ENCODE measurements around the gene DCLK2. TPM values are rescaled to one million over a fixed set of nuclear protein-coding genes. Genes with fewer than 3 reads are reported as not detected.

Gene DCLK2
- total and polyA plus RNA-seq, 2 of the 4 experiments (the other 2 are of a cell fraction): 11.3 to 15.5 TPM

DNA sequence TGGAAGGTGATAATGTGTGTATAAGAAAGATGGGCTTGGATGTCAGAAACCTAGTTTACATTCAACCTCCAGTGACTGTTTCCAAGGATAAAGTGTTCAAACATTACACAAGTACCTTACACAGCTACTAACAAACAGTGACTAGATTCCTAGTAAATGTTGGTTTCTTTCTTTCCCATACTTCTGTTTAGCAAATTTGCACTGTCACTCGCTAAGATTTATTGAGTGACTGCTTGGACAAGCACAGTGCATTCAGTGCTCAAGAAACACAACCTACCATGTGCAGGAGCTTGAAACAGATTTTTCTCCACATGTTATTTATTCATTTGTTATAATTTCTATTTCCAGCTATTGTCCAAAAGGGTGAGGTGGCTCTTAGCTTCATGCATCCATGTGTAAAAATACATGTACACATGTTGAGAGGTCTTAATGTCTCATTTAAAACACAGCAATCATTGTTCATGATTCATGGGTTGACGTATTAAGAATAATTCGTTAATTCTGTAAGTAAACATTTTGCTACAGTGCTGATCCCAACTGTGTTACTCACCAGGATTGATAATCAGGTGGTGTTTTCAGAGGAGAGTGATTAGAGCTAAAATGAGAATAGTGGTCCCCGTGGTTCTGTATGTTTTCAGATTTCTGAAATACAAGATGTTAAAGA lies 153.0 kb downstream of the DCLK2 start:
- WGBS, 2 experiments (ENCODE audit: extremely low coverage in 2 of 2, insufficient read length in 1 of 2): no CpG with 5 or more reads among the region's 4 CpGs
- BruUV-seq (replicated peaks): no TSS peak
- TF ChIP-seq CEBPB (IDR thresholded peaks at IDR 0.05; ENCODE audit: low read depth, low read length) (no peak), MXI1 (IDR thresholded peaks at IDR 0.05; ENCODE audit: borderline replicate concordance, low read depth, low read length) (no peak), BHLHE40 (IDR thresholded peaks at IDR 0.05; ENCODE audit: low read depth, low read length) (no peak; the same call in 1 of the 2 replicates), MAFK (IDR thresholded peaks at IDR 0.05; ENCODE audit: low read depth, low read length) (no peak), RCOR1 (IDR thresholded peaks at IDR 0.05; ENCODE audit: insufficient replicate concordance, low read length) (no peak), SMC3 (IDR thresholded peaks at IDR 0.05; ENCODE audit: low read depth, low read length) (no peak), FOS (IDR thresholded peaks at IDR 0.05; ENCODE audit: low read depth, low read length) (no peak; the same call in 1 of the 2 replicates), RFX5 (IDR thresholded peaks at IDR 0.05; ENCODE audit: low read depth, low read length) (no peak), CHD1 (IDR thresholded peaks at IDR 0.05; ENCODE audit: low read depth, low read length) (no peak), MAZ (IDR thresholded peaks at IDR 0.05; ENCODE audit: borderline replicate concordance, low read depth, low read length) (no peak)
- TF ChIP-seq, protein P1, sequence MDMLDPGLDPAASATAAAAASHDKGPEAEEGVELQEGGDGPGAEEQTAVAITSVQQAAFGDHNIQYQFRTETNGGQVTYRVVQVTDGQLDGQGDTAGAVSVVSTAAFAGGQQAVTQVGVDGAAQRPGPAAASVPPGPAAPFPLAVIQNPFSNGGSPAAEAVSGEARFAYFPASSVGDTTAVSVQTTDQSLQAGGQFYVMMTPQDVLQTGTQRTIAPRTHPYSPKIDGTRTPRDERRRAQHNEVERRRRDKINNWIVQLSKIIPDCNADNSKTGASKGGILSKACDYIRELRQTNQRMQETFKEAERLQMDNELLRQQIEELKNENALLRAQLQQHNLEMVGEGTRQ (IDR thresholded peaks at IDR 0.05; ENCODE audit: low read depth, low read length): no peak
- TF ChIP-seq, protein P2, sequence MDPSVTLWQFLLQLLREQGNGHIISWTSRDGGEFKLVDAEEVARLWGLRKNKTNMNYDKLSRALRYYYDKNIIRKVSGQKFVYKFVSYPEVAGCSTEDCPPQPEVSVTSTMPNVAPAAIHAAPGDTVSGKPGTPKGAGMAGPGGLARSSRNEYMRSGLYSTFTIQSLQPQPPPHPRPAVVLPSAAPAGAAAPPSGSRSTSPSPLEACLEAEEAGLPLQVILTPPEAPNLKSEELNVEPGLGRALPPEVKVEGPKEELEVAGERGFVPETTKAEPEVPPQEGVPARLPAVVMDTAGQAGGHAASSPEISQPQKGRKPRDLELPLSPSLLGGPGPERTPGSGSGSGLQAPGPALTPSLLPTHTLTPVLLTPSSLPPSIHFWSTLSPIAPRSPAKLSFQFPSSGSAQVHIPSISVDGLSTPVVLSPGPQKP (IDR thresholded peaks at IDR 0.05; ENCODE audit: borderline replicate concordance, low read depth, low read length): no peak
- Histone ChIP-seq H3K9me1 (ENCODE audit: insufficient read depth, low read length) (peaks cover 30% of the 10 kb centered on the region), H3K56ac (ENCODE audit: extremely low read depth, insufficient read depth, low read length) (peak overlapping the region; percentile 78), H2BK5ac (ENCODE audit: low read depth, low read length, poor library complexity, severe bottlenecking) (peak overlapping the region; percentile 100), H3K79me1 (ENCODE audit: low read depth in 1 of 2, low read length in 2 of 2) (peaks cover 23 to 57% of the 10 kb centered on the region in 2 experiments), H3K4me3 (ENCODE audit: insufficient read depth, low read depth, low read length) (no peak overlapping the region), H3K4me1 (ENCODE audit: control insufficient read depth, insufficient read depth, low read length) (peaks cover 37% of the 10 kb centered on the region), H4K5ac (ENCODE audit: low read depth, low read length) (peak overlapping the region; percentile 63; the same call in 1 of the 2 replicates), H3K9ac (ENCODE audit: low read depth, low read length) (no peak overlapping the region; the same call in 1 of the 2 replicates), H2BK120ac (ENCODE audit: low read depth, low read length) (peak overlapping the region; percentile 97), H2BK20ac (ENCODE audit: low read depth, low read length) (peak overlapping the region; percentile 99), H3K27me3 (ENCODE audit: control insufficient read depth, insufficient read depth, low read length) (no peaks in the 10 kb centered on the region), H2AK9ac (replicated peaks; ENCODE audit: low read depth, low read length, poor library complexity) (no peak overlapping the region), H4K20me1 (ENCODE audit: insufficient read depth, low read length) (no peaks in the 10 kb centered on the region), H4K91ac (ENCODE audit: insufficient read depth, low read depth, low read length) (peak overlapping the region; percentile 79), H3K4me2 (ENCODE audit: low read depth, low read length) (no peak overlapping the region), H3K9me3 (ENCODE audit: control insufficient read depth, insufficient read depth, low read length) (no peaks in the 10 kb centered on the region), H3K23ac (ENCODE audit: low read depth, low read length) (peak overlapping the region; percentile 96), H2BK15ac (ENCODE audit: low read depth, low read length) (peak overlapping the region; percentile 93; the same call in 2 of the 3 replicates), H3K27ac (ENCODE audit: insufficient read depth, low read length) (peak overlapping the region; percentile 26), H3K14ac (replicated peaks; ENCODE audit: low read depth, low read length) (peak overlapping the region; percentile 93), H3K36me3 (ENCODE audit: control insufficient read depth, insufficient read depth, low read length) (peaks cover 4% of the 10 kb centered on the region; the same call in 1 of the 2 replicates), H4K8ac (ENCODE audit: low read depth in 2 of 2, low read length in 2 of 2) (peak overlapping the region; percentile 46 to 87; a peak in 3 of 4 replicates), H2AK5ac (ENCODE audit: low read depth, low read length) (peak overlapping the region; percentile 51; the same call in 1 of the 2 replicates), H3K4ac (ENCODE audit: low read depth, low read length) (peak overlapping the region; percentile 94), H2AFZ (replicated peaks; ENCODE audit: low read length, poor library complexity) (no peak overlapping the region), H3K18ac (ENCODE audit: low read depth, low read length) (peak overlapping the region; percentile 87; the same call in 1 of the 2 replicates)
- DNase-seq: peak; percentile 82
- intact Hi-C loops (cut with micrococcal nuclease): no loop called here
- CTCF ChIA-PET: interaction anchor here (0.6 to 2.1 kb wide), 5 partner anchors 12 to 225 kb away, joined by 3 to 11 read pairs (median 4); no protein-coding TSS in a partner anchor
- POLR2A ChIA-PET (ENCODE audit: unreplicated experiment): no interaction called here
- dilution Hi-C loops (cut with HindIII; ENCODE audit: low sequenced_read_pairs, unreplicated experiment): no loop called here
- in situ Hi-C loops (cut with MboI; ENCODE audit: low sequenced_read_pairs): no loop called here
- ATAC-seq (ENCODE audit: low read depth): no peak

All from IMR-90 (cell line).